NCI-H1694 (cell line): ENCODE results near the gene PXDN.
"Not testable (repeated sequence)": the region's sequence is repeated elsewhere in the genome, so short reads cannot be mapped to it uniquely, and the experiment has no call there.

Experiments used
- DNase-seq: peaks from one replicate; lab custom pipeline; 2025; lab: John Stamatoyannopoulos, UW

PXDN gene

DNA sequence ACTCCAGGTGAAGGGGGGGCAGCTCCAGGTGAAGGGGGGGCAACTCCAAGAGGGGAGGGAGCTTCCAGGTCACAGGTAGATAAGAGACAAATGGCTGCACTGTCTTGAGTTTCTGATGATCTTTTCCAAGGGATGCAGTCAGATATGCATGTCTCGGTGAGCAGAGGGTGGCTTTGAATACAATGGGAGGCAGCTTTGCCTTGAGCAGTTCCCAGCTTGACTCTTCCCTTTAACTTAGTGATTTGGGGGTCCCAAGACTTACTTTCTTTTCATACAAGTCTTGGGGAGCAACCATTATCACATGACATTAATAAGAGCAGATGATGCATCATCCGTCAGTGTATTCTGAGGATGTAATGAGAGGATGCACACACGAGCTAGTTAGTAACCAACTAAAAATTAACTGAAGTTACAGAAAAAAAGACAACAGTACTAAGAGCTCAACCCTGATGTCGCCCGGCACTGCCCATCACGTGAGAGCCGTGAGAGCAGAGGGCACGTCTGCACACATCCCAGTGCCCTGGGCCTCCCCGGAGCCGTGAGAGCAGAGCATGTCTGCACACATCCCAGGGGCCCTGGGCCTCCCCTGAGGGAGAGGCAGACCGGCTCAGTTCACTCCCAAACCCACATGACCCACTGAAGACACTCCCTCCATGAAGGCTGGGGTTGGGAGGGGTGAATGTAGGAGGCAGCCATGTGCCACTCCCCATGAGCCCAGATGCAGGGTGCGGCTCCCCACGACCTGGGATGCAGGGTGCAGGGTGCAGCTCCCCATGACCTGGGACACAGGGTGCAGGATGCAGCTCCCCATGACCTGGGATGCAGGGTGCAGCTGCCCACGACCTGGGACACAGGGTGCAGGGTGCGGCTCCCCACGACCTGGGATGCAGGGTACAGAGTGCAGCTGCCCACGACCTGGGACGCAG, 39.4 kb downstream of the PXDN start:
- DNase-seq = no peak

- DNase-seq = no peak
These were observed 42.1 kb downstream of the PXDN start for GRCh38 chr2:1702186-1702565.

DNA sequence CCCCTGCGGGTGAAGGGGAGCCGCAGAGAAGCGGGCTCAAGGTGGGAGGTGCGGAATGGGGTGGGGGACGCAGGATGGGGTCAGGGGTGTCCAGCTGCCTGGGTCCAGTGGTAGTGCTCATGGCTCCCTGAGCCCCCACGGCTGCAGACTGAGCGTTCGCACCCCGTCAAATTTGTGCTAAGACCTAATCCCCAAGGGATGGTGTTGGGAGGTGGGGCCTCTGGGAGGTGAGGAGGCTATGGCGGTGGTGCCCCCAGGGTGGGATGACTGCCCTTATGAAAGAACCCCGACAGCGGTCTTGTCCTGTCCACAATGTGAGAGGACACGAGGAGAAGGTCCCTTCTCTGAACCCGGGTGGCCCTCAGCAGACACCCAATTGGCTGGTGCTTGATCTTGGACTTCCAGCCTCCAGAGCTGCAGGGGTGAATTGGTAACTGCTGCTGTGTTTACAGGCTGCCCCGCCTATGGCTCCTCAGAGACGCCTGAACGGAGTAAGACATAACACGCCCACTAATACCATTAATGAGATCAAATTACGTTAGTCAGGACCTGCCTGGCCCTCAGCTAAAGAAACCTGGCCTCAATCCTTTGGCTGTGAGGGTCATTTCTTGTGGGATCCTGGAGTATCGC, 42.6 kb downstream of the PXDN start:
- DNase-seq = no peak

DNA sequence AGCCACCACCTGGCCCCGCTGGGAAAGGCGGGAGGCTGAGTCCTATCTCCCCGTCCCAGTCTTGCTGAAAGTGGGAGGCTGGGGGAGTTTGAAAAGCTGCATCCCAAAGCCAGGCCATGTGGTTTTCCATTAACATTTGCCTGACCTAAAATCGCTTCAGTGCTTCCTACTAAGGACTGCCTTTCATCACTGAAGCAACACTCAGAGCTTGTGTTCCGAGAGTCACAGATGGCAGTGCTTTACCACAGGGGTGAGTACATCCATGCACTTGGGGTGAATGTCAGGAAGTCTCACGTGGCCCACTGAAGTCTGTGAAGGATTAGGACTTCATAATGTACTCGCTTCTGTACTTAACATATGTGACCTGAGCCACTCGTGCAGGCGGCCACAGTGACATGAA, 43.3 kb downstream of the PXDN start:
- DNase-seq = no peak

GRCh38 chr2:1700427-1700826, 43.9 kb downstream of the PXDN start:
- DNase-seq = not testable (repeated sequence)

GRCh38 chr2:1698188-1698945, 45.9 kb downstream of the PXDN start:
- DNase-seq = no peak

GRCh38 chr2:1697601-1698000, 46.7 kb downstream of the PXDN start:
- DNase-seq = no peak

DNA sequence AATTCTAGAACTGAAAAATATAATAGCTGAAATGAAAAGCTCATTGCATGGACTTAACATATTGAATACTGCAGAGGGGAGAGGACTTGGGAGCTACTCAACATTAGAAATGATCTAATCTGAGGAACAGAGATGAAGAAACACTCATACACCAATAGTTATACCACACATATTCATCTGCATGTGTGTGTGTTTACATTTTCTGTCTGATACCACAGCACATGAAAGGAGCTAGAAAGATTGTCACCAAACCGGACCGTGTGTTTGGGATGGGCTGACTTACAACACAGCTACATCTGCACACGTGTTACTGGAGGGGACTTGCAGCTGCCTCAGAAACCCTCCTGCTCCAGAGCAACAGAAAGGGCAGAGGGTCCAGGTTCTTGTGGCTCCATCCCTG, 47.8 kb downstream of the PXDN start:
- DNase-seq = no peak

DNA sequence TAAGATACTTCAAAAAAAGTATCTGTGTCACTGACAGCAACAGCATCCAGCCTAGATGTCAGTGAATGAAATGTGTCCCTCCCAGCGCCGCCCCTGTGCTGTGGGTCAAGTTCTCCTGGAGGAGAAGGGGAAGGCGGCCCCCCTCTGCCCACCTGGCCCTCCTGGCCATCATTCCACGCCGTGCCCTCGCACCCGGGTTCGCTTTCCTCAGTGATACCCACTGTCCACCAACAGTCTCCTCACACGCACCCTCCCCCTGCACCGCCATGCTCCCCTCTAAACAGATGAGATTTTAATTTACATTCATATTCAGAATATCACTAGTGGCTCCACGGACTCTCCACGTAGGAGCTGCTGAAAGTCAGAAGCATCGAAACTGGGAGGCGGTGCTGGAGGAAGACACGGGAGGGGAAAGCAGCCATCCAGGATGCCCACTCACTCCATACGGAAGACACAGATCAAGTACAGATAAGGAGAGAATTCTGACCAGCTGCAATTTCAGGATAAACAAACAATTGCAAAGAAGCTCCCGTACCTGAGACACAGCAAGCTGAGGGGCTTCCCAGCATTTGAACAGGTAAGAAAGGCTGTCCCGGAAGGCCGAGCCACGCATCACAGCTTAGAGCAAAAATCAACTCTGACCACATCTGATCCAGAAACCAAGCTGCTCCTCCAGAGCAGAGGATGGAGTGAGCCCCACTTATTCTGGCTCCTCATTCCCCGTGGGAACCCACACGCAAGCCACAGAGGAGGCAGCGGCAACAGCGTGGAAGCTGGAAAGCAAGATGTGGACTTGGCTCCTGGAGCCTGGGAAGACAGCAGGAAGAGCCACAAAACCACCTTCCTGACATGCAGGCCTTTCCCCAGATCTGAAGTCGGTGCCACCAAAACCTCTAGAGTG, 49.7 kb downstream of the PXDN start:
- no peak for DNase-seq

DNA sequence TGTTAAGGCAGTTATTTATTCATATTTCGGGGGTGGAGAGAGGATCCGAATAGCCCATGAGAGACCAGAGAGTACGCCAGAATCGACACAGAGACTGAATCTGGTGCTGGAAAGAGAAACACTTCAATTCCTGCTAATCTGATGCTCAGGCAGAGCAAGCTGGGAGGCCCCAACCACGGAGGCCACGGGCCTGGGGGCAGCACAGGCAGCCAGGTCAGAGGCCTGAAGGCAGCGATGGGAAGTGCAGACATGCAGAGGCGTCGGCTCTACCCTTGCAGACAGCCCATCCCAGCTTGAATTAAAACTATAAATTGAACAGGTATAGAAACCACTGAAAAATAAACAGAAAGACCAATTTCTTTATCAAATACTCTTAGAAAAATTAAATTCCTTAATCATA, 50.6 kb downstream of the PXDN start:
- DNase-seq = no peak

DNA sequence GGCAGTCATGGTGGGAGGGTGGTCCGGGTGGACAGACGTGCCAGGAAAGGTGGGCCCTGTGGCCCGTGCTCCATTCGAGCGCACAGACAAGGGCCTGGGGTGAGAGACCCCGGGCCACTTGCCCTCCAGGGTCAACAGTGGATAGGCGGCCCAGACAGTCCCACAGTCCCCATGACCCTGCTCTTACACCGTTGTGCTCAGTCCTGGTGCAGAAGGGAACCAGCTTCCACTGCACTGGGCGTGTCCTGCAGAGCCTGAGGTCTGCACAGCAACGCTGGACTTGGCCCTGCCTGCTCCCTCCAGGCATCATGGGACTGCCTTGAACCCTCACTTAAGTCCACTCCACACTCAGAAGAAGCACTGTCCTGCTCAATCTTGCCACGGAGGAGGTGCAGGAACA, 52.0 kb downstream of the PXDN start:
- DNase-seq = no peak

GRCh38 chr2:1691366-1691765, 52.9 kb downstream of the PXDN start:
- no peak for DNase-seq

DNA sequence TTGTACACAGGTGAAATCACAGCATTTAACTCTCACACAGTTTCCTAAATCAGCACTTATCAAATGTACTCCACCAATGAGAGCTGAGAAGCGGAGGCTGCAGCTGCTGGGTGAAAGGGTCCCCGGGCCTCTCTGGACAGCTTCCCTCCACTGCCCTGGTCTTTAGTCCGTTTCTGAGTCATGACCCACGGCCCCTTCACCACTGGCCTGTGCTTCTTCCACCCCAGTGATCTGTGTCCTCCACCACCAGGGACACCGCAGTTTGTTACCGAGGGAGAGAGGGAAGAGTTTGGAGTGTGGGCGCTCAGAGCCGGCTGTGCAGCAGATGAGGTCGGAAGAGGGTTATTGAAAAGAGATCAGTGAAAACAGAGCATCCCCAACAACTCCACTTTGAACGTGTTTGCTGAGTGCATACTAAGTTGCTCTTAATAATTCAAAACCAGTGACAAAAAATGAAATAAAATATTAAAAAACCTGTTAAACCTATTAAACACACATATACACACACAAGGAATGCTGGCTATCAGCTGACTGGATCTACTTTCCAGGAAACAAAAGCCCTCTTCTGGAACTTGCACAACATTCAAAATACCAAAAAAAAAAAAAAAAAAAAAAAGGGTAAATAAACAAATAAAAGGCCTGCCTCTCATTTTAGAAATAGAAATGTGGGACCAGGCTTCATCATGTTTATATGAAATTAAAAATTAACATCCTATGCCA, 54.1 kb downstream of the PXDN start:
- no peak for DNase-seq

GRCh38 chr2:1688859-1689258, 55.5 kb downstream of the PXDN start:
- no peak for DNase-seq

GRCh38 chr2:1688161-1688560, 56.2 kb downstream of the PXDN start:
- no peak for DNase-seq

- no peak for DNase-seq
These were observed 57.1 kb downstream of the PXDN start for GRCh38 chr2:1687254-1687653.

- DNase-seq = no peak
These were observed 57.6 kb downstream of the PXDN start for GRCh38 chr2:1686784-1687105.

DNA sequence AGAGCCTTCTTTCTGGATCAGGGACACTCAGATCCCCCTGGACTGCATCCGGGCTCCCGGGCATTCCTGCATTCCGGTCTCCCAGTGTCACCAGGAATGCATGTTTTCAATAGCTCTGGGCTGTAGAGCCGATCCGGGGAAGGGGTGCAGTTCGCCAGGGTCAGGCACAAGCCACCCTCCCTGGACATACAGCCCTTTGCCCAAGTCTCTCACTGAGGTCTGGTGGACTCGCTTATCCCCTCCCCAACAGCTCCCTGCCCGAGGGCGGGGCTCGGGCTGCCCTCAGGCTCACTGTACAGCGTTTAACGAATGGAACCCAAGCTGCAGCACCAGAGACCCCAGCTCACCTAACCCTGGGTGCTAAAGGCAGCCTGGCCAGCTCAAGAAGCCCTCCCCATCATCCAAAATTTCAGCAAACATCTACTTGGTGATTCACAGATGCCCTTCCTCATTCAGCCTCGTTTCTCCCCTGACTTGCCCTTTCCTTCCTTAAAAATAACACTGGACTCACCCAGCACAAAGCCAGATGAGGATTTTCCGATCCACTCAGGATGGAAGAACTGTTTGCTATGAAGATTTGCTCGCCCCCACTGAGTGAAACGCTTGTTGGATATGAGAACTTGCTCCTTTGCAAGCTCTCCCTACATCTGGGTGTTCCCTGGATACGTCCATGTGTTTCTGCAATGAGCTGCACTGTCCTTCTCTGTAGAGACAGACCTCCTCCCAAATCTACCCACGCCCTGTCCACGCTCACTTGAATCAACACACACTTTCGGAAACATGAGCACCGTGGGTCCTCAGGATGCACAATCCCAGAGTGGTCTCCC, 58.1 kb downstream of the PXDN start:
- DNase-seq = no peak

- no peak for DNase-seq
These were observed 59.0 kb downstream of the PXDN start for GRCh38 chr2:1685078-1685956.
